GM10847 (cell line): ENCODE results near the gene RCOR2.

ENCODE experiments used
- POLR2A ChIP-seq: IDR thresholded peaks from 2 replicates; pipeline ENCODE4 v1.6.1; 2011; ENCODE audit not compliant: insufficient read length; ENCODE audit errors: extremely low read depth

The RCOR2 gene

GRCh38 chr11:63879598-63880402 lies 37.2 kb downstream of the RCOR2 start:
- TF ChIP-seq POLR2A, result no peak

GRCh38 chr11:63877658-63878241 lies 39.2 kb downstream of the RCOR2 start:
- no peak for TF ChIP-seq POLR2A

GRCh38 chr11:63876616-63877015 lies 40.3 kb downstream of the RCOR2 start:
- TF ChIP-seq POLR2A, result no peak

- TF ChIP-seq POLR2A, result no peak
Observed at GRCh38 chr11:63875506-63876065, 41.4 kb downstream of the RCOR2 start.

GRCh38 chr11:63874511-63874910 lies 42.5 kb downstream of the RCOR2 start:
- no peak for TF ChIP-seq POLR2A

GRCh38 chr11:63873311-63873710 lies 43.7 kb downstream of the RCOR2 start:
- TF ChIP-seq POLR2A, result no peak

GRCh38 chr11:63872800-63873197 lies 44.2 kb downstream of the RCOR2 start:
- TF ChIP-seq POLR2A, result no peak

GRCh38 chr11:63871962-63872799 lies 44.8 kb downstream of the RCOR2 start:
- TF ChIP-seq POLR2A, result no peak

- TF ChIP-seq POLR2A, result no peak
Observed at GRCh38 chr11:63870351-63871140, 46.4 kb downstream of the RCOR2 start.

- TF ChIP-seq POLR2A, result no peak
Observed at GRCh38 chr11:63869683-63870082, 47.3 kb downstream of the RCOR2 start.

GRCh38 chr11:63869171-63869591 lies 47.8 kb downstream of the RCOR2 start:
- no peak for TF ChIP-seq POLR2A

GRCh38 chr11:63868399-63869064 lies 48.4 kb downstream of the RCOR2 start:
- TF ChIP-seq POLR2A, result no peak

GRCh38 chr11:63867511-63867910 lies 49.5 kb downstream of the RCOR2 start:
- TF ChIP-seq POLR2A, result no peak

- no peak for TF ChIP-seq POLR2A
Observed at GRCh38 chr11:63866211-63866610, 50.8 kb downstream of the RCOR2 start.
